ENCODE data around the gene MSRB1. TPM values are rescaled to one million over a fixed set of nuclear protein-coding genes. Genes with fewer than 3 reads are reported as not detected.

MSRB1 gene
- total RNA-seq, 2 experiments from 2014 or later, result 2.3 to 2.4 TPM

- Histone ChIP-seq H3K27ac (ENCODE audit: low read depth in 1 of 2, low read length in 2 of 2) (no peak overlapping the region), H3K27me3 (ENCODE audit: control insufficient read depth in 1 of 2, insufficient read depth in 2 of 2, low read length in 2 of 2) (peaks cover 13 to 38% of the 10 kb centered on the region in 2 experiments), H3K9me3 (ENCODE audit: control insufficient read depth in 1 of 2, insufficient read depth in 1 of 2, low read length in 2 of 2) (peaks cover 0 to 5% of the 10 kb centered on the region in 2 experiments), H3K4me3 (ENCODE audit: low read length) (no peak overlapping the region), H3K36me3 (ENCODE audit: insufficient read depth, low read length) (no peaks in the 10 kb centered on the region), H3K4me1 (ENCODE audit: insufficient read depth, low read length) (no peaks in the 10 kb centered on the region)
- intact Hi-C loops (cut with DNase I, micrococcal nuclease), result no loop called here
- peaks cover 30% of the 10 kb centered on the region for H3K27me3 Mint-ChIP-seq
- no peak overlapping the region for H3K27ac Mint-ChIP-seq
- ATAC-seq (ENCODE audit: poor library complexity) (no peak), DNase-seq (no peak)
- H3K4me1 Mint-ChIP-seq (ENCODE audit: low read depth), result no peaks in the 10 kb centered on the region
- no peaks in the 10 kb centered on the region for H3K36me3 Mint-ChIP-seq (ENCODE audit: low read depth)
- no peak overlapping the region for H3K4me3 Mint-ChIP-seq
- no peak for TF ChIP-seq CTCF (IDR thresholded peaks at IDR 0.05)
- CTCF ChIA-PET, result no interaction called here
- H3K9me3 Mint-ChIP-seq, result no peaks in the 10 kb centered on the region
- POLR2A ChIA-PET, result no interaction called here
Measured at GRCh38 chr16:1912215-1912543, 30.8 kb downstream of the MSRB1 start.

DNA sequence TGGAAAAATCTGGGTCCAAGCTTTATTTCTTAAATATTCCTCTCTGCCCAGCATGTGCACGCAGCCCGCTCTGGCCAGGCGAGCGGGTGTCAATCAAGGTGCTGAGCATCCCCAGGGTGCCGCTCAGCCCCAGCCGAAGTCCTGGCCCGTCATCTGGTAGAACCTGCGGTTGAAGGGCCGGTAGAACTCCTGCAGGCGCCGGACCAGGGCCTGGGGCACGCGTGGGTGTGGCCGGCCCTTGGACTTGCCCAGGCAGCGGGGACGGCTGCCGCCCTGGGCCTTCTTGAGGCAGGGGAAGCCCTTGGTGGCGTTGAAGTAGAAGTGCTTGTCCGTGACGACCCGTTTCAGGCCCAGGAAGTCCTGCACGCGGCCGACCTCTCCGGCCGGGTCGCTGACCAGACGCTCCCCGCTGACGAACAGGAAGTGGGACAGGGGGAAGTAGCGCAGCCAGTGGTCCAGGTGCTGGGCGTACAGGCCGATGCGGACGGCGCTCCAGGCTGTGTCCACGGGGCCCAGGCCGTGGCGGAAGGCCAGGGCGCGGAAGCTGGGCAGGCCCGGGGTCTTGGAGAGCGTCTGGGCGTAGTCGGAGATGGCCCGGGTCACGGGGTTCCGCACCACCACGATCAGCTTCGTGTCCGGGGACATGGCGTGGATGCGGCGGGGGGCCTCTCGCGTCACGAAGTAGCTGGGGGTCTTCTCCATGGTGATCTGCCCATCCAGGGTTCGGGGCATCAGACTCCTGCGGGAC is 31.4 kb downstream of the MSRB1 start:
- no peaks in the 10 kb centered on the region for H3K36me3 Mint-ChIP-seq (ENCODE audit: low read depth)
- peaks cover 0 to 3% of the 10 kb centered on the region in 2 experiments for H3K9me3 ChIP-seq (ENCODE audit: control insufficient read depth in 1 of 2, insufficient read depth in 1 of 2, low read length in 2 of 2)
- peaks cover 25% of the 10 kb centered on the region for H3K27me3 Mint-ChIP-seq
- H3K4me3 Mint-ChIP-seq, result no peak overlapping the region
- H3K4me1 ChIP-seq (ENCODE audit: insufficient read depth, low read length), result no peaks in the 10 kb centered on the region
- no peaks in the 10 kb centered on the region for H3K4me1 Mint-ChIP-seq (ENCODE audit: low read depth)
- H3K36me3 ChIP-seq (ENCODE audit: insufficient read depth, low read length), result no peaks in the 10 kb centered on the region
- no peak overlapping the region for H3K4me3 ChIP-seq (ENCODE audit: low read length)
- DNase-seq (peak in 1 of 14 experiments; percentile 15), ATAC-seq (ENCODE audit: poor library complexity) (no peak)
- ChIA-PET POLR2A (no interaction called here), CTCF (no interaction called here)
- H3K27ac Mint-ChIP-seq, result no peak overlapping the region
- no peaks in the 10 kb centered on the region for H3K9me3 Mint-ChIP-seq
- no peak overlapping the region for H3K27ac ChIP-seq (ENCODE audit: low read depth in 1 of 2, low read length in 2 of 2)
- intact Hi-C loops (cut with DNase I, micrococcal nuclease), result no loop called here
- TF ChIP-seq CTCF (IDR thresholded peaks at IDR 0.05), result no peak
- H3K27me3 ChIP-seq (ENCODE audit: control insufficient read depth in 1 of 2, insufficient read depth in 2 of 2, low read length in 2 of 2), result peaks cover 10 to 33% of the 10 kb centered on the region in 2 experiments

- no peaks in the 10 kb centered on the region for H3K36me3 ChIP-seq (ENCODE audit: insufficient read depth, low read length)
- no peak overlapping the region for H3K4me3 ChIP-seq (ENCODE audit: low read length)
- H3K9me3 ChIP-seq (ENCODE audit: control insufficient read depth in 1 of 2, insufficient read depth in 1 of 2, low read length in 2 of 2), result no peaks in the 10 kb centered on the region
- ATAC-seq (ENCODE audit: poor library complexity) (no peak), DNase-seq (no peak)
- H3K4me1 ChIP-seq (ENCODE audit: insufficient read depth, low read length), result no peaks in the 10 kb centered on the region
- no peak overlapping the region for H3K27ac ChIP-seq (ENCODE audit: low read depth in 1 of 2, low read length in 2 of 2)
- ChIA-PET POLR2A (no interaction called here), CTCF (no interaction called here)
- peaks cover 11% of the 10 kb centered on the region for H3K27me3 Mint-ChIP-seq
- H3K36me3 Mint-ChIP-seq (ENCODE audit: low read depth), result no peaks in the 10 kb centered on the region
- H3K27me3 ChIP-seq (ENCODE audit: control insufficient read depth in 1 of 2, insufficient read depth in 2 of 2, low read length in 2 of 2), result peaks cover 4 to 26% of the 10 kb centered on the region in 2 experiments
- H3K9me3 Mint-ChIP-seq, result no peaks in the 10 kb centered on the region
- TF ChIP-seq CTCF (IDR thresholded peaks at IDR 0.05), result no peak
- no peak overlapping the region for H3K27ac Mint-ChIP-seq
- no peak overlapping the region for H3K4me3 Mint-ChIP-seq
- intact Hi-C loops (cut with DNase I, micrococcal nuclease), result no loop called here
- no peaks in the 10 kb centered on the region for H3K4me1 Mint-ChIP-seq (ENCODE audit: low read depth)
Measured at GRCh38 chr16:1909561-1910231, 33.3 kb downstream of the MSRB1 start.
